ENCODE measurements around the gene NME9.

NME9 gene

DNA sequence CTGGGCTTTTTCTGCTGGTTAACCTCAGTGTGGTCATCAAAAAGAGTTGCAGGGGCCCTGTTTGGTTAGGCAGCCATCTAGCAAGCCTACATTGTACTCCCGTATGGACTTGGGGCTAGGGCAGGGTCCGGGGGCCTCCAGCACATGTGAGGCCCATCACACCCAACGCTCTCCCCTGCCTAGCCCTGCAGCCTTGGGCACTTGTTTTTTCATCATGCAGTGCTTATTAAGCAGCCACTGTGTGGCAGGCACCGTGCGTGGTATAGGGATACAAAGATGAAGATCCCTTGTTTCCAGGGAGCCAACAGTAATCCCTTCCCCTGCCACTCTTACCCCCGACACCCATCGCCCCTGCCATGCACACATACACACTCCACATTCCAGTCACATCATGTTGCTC lies 32.9 kb upstream of the NME9 start:
- no peak for DNase-seq (ENCODE audit: low read depth)

DNA sequence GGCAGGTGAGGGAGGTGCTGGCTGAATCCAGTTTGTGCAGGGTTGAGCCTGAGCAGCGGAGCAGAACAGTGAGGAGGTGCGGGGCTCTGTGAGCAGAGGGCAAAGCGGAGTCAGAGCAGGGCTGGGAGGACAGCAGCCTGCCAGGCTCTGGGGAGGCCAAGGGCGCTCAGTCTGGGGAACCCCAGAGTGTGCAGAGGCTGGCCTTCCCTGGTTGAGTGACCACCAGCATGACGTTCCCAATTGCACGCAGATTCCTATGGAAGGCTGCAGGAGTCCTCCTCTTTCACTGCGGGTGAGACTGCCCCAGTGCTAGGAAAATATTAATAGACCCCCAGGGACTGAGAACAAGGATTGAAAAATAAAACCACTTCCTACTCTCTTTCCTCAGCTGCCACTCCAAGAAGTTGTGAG lies 31.9 kb upstream of the NME9 start:
- no peak for DNase-seq (ENCODE audit: low read depth)

GRCh38 chr3:138360869-138361525 lies 31.3 kb upstream of the NME9 start:
- no peak for DNase-seq (ENCODE audit: low read depth)

DNA sequence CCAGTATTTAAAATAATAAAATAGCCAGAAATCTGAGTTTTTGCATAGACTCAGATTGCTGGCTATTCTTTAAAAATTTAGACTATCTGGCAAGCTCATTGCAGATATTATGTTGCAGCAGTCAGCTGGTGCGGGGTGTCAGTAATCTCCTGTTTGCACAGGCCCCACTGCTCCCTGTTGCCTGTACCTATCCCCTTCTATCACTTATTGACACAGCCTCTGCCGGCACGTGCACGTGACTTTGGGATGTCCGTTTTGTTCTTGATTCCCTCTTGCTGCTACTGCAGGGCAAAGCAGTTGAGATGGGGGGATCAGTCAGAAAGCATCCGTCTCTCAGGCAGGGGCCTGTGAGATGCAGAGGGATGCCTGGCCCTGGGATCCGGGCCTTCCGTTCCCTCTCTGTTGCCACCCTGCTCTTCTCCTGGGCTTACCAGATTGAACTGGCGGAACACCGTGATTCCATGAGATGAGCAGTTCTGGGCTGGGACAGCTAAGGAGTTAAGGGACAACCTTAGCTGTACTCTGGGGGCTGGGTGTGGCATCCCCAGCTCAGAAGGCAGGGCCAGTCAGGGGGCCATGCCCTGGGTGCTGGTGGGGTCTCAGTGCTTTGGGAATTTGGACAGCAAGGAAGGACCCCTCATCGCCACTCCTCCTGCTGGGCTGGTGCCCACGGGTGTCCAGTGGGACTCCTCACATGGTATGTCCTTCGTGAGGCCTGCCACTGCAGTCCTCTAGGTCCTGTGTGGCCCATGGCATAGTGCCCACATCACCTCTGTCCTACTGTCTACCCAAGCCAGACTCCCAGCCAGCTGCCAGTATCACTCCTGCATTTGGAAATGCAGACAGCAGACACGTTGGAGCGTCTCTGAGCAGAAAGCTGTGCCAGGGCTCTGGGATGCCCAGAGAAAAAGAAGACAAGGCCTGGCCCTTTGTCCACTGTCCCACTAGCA lies 30.5 kb upstream of the NME9 start:
- DNase-seq (ENCODE audit: low read depth) = no peak

GRCh38 chr3:138359148-138359918 lies 29.7 kb upstream of the NME9 start:
- no peak for DNase-seq (ENCODE audit: low read depth)

DNA sequence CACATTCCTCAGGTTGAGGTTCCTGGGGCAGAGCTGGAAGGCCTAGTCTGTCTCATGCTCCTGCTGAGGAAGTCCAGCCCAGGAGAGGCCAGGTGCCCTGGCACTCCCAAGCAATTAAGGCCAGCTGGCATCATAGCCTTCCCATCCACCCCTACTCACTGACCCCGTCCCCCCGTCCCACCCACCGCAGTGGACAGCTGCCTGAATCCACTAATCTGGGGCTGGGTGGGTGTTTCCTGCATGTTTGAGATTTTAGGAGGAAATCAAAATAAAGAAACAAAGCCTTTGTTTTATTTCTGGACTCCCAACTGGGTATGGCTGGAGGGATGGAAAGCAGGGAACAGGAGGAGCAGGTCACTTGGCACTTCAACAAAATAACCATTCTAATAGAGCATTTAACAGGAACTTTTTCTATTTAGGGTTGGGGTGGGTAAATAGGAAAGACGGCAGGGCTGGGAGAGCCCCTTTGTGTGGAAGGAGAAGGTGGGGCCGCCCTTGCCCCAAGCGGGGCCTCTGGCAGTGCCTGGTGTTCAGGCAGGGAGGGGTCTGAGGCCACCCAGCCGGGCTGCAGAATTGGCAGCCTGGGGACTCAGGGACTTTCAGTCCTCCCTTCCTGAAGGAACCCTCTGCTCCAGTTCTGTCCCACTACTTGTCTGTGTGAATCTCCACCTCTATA lies 27.2 kb upstream of the NME9 start:
- no peak for DNase-seq (ENCODE audit: low read depth)

DNA sequence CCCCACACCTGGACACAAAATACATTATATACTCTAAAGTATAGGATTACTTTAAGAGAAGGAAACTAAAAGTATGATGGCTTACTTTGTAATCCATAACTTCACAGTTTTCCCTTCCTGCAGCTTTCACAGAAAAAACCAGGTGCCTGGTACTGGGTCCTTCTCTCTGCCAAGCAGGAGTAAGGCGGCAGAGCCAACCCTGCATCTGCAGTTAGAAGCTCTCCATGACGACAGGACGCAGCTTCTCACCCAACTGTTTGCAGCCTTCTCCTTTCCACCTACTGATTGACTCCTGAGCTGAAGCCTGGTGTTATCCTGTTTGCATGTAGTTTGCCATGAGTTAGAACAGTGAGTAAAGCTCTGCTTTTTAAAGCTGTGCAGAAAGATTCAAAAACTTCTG lies 25.4 kb upstream of the NME9 start:
- DNase-seq (ENCODE audit: low read depth) = no peak

- DNase-seq (ENCODE audit: low read depth) = no peak
Measured at GRCh38 chr3:138354376-138354775, 24.7 kb upstream of the NME9 start.

GRCh38 chr3:138351916-138352550 lies 22.4 kb upstream of the NME9 start:
- peak; percentile 40 for DNase-seq (ENCODE audit: low read depth)

GRCh38 chr3:138351151-138351550 lies 21.5 kb upstream of the NME9 start:
- DNase-seq (ENCODE audit: low read depth) = no peak

DNA sequence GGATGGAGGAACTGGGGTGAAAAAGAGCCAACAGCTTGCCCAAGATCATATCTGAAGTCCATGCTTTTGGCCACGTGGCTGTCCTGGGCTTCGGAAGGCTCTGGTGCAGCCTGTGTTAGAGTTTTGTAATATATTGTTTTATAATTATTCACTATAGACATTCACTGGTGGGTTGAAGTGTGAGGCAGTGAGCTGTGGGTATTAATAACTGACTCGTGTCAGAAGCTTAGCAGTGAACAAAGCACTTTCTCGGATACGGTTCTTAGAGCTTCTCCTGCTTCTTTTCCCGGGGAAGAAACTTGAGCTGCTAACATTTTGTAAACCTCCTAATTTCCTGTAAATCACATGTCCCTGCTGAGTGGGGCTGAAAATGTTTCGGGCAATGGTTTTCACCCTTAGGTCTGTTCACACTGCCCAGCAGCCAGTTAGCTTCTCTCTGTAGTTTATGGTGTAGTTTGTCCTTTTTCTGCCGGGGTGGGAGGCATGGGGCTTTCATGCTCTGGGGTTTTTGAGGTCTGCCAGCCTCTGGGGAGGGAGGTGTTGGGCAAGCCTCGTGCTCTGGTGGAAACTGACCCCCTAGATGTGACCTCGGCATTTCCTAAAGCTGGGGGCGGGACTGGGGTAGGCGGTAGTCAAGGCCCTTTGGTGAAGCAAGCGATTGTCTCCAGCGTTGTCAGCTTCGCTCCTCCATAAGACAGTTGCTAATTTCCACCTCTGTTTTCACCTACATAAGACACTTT lies 20.4 kb upstream of the NME9 start:
- DNase-seq (ENCODE audit: low read depth) = no peak

DNA sequence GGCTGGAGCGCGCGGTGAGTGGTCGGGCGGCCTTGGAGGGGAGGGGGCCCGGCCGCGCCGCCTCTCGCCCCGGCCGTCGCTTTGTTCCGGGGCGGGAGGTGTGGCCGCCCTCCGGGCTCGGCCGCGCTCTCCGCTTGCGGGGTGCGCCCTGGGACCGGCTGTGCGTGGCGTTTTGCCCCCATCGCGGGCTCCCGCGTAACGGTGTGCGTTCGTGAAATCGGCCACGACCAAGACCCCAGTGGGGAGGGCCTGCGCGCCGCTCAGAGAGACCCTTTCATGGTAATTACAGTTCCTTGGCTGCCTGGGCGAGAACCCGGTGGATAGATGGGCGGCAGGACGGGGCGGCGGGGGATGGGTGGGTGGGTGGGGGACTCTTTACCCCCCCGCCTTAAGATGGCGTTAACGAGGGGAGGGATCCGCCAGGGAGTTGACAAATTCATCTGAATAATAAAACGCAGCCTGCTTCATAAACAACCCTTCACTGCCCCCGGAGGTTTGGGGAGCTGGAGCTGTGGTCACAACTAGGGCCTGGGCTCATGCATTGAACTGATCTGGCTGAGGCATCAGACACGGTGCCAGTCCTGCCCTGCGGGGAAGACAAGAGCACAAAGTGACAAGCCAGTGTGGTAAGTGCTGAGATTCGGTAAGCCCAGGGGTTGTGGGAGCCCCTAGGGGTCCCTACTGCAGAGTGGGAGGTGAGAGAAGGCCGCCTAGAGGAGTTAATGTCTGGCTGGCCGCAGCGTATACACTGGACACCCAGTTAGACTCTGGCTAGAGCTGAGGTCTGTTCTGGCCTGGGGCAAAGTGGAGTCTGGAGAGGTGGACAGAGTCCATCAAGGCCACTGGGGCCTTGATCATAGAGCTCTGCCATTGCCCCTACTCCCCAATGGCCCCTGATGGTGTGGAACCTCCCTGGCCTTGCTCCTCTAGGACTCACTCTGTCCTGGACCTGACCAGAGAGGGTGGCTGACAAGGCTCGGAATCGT lies 19.4 kb upstream of the NME9 start:
- DNase-seq (ENCODE audit: low read depth) = peak; percentile 37

- peak; percentile 80 for DNase-seq (ENCODE audit: low read depth)
Measured at GRCh38 chr3:138347960-138348753, 18.5 kb upstream of the NME9 start, which contains the start of gene MRAS. Gene MRAS, plus strand, starts transcription at chr3:138348579. Its CDS starts 24,305 bp downstream, at chr3:138372884.

DNA sequence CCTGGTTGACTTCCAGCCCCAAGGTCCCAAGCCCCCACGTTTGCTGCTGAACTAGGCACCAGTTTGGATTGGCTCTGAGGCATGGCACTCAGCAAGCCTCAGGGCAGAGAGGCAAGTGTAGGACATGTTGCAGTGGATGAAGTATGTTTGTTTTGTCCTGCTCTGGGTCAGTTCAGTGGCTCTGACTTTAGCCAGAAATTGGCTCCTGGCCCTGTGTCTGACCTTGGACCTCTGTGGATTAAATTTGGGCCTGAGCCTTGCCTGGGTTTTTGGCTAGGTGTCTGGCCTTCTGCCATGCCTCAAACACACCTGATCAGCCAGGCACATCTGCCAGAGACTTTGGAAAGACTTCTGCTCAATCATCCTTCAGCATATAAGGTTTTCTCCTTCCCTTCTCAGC lies 15.1 kb upstream of the NME9 start:
- DNase-seq (ENCODE audit: low read depth) = no peak

- no peak for DNase-seq (ENCODE audit: low read depth)
Measured at GRCh38 chr3:138340511-138340910, 10.9 kb upstream of the NME9 start.

DNA sequence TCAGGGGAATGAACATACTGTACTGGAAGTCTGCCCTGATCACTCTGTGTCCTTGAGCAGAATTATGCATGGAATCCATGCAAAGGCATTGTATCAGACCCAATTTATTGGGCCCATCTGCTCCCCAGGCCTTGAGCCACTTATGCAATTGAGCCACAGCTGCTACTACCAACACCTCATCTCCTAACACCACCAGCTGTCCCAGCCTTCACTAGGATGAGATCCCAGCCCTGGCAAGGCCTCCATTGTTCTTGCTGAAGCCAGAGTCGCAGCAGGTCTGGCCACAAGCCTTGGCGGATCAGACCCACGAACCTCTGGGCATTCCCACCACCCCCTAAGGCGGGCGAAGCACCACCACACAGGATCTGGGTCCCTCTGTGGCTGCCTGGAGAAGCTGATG lies 9.2 kb upstream of the NME9 start:
- DNase-seq (ENCODE audit: low read depth) = no peak

DNA sequence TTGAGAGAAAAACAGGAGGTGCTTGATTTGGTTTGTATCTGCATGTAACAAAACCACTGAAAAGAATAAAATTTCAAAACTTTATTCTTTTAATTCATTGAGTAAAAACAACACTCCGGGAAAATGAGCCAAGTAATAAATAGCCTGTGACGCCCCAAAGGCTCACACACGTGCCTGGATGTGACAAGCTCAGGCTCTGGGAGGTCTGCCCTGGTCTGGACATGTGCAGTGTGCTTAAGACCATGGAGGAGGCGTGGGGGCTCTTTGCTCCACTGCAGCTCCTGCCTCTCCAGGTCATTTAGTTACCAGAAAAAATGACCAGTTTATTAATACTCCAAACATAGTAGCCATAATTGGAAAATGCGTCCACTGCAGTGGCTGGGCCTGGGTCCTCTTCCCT lies 8.6 kb upstream of the NME9 start:
- DNase-seq (ENCODE audit: low read depth) = no peak

DNA sequence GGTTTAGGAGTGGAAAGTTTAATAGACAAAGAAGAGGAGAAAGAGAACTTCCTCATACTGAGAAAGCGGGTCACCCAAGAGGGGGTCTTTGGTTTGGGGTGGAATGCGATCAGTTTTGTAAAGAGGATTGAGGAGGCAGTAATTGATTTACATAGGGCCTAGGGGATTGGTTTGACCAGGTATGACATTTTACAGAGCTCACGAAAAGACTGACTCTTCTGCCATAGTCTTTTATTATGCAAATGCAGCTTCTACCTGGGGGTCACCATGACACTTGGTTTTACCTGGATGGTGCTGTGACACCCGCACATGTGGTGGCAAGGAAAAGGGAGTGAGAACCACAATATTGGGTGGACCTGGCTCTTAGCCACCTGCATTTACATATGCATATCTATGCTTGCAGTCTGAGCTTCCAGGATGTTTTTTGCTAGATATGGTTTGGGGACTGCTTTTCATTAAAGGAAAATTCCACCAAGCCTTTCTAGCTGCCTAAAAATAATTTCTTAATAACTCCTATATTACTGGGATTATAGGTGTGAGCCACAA lies 6.9 kb upstream of the NME9 start:
- DNase-seq (ENCODE audit: low read depth) = no peak
